ENCODE results near the gene PTPRE. TPM values are rescaled to one million over a fixed set of nuclear protein-coding genes. Genes with fewer than 3 reads are reported as not detected.

The PTPRE gene
- total RNA-seq, 1 experiment from 2014 or later, result 3.1 TPM

GRCh38 chr10:128125944-128126764, 219.3 kb downstream of the PTPRE start, which contains the start of gene MKI67 (continued):
- TF ChIP-seq TCF7 (CRISPR knock-in tag; IDR thresholded peaks at IDR 0.05; ENCODE audit: low read depth) (no peak), ZNF416 (CRISPR knock-in tag; IDR thresholded peaks at IDR 0.05) (no peak), NR2C2 (CRISPR knock-in tag; IDR thresholded peaks at IDR 0.05) (no peak), ATF3 (CRISPR knock-in tag; conservative IDR thresholded peaks at IDR 0.05) (no peak), ZNF423 (CRISPR knock-in tag; IDR thresholded peaks at IDR 0.05) (no peak), ZNF671 (CRISPR knock-in tag; IDR thresholded peaks at IDR 0.05) (no peak), ETV6 (CRISPR knock-in tag; IDR thresholded peaks at IDR 0.05) (peak; percentile 56; the same call in 1 of the 2 replicates), ERG (CRISPR knock-in tag; IDR thresholded peaks at IDR 0.05) (no peak), GRHL2 (CRISPR knock-in tag; IDR thresholded peaks at IDR 0.05; ENCODE audit: insufficient replicate concordance, severe bottlenecking) (no peak), E2F1 (CRISPR knock-in tag; IDR thresholded peaks at IDR 0.05) (no peak), ATF1 (CRISPR knock-in tag; IDR thresholded peaks at IDR 0.05) (no peak), NFE2L1 (CRISPR knock-in tag; IDR thresholded peaks at IDR 0.05) (peak; percentile 65; the same call in 1 of the 2 replicates), ZNF232 (CRISPR knock-in tag; IDR thresholded peaks at IDR 0.05) (no peak)
- TF ChIP-seq, protein P1, sequence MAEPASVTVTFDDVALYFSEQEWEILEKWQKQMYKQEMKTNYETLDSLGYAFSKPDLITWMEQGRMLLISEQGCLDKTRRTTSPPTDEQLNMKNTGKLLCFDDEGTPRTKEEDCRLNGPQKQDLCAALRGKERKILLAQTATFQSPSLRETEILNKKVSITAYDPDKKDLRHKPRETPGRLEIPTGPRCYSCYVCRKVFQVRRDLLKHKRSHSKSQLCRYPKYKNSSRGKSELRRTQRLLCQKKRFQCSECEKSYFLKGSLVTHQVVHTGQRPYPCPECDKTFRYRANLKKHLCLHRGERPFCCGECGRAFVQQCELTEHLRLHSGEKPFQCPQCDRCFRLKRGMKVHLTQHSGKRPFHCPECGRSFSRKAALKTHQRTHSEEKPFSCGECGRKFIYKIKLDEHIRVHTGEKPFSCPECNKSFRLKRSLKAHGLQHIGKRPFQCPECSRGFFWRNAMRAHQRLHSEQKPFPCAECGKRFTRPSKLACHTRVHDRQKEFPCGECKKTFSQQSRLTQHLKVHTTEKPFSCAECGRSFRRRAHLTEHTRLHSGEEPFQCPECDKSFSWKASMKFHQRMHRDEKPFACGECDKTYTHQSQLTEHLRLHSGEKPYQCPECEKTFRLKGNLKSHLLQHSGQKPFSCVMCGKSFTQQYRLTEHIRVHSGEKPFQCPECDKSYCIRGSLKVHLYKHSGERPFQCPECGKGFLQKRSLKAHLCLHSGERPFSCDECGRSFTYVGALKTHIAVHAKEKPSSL (CRISPR knock-in tag; conservative IDR thresholded peaks at IDR 0.05), result no peak
- TF ChIP-seq, protein P2, sequence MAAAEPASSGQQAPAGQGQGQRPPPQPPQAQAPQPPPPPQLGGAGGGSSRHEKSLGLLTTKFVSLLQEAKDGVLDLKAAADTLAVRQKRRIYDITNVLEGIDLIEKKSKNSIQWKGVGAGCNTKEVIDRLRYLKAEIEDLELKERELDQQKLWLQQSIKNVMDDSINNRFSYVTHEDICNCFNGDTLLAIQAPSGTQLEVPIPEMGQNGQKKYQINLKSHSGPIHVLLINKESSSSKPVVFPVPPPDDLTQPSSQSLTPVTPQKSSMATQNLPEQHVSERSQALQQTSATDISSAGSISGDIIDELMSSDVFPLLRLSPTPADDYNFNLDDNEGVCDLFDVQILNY (CRISPR knock-in tag; IDR thresholded peaks at IDR 0.05), result peak; percentile 73
- TF ChIP-seq, protein P3, sequence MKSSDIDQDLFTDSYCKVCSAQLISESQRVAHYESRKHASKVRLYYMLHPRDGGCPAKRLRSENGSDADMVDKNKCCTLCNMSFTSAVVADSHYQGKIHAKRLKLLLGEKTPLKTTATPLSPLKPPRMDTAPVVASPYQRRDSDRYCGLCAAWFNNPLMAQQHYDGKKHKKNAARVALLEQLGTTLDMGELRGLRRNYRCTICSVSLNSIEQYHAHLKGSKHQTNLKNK (CRISPR knock-in tag; IDR thresholded peaks at IDR 0.05), result no peak

GRCh38 chr10:128128582-128128981, 221.7 kb downstream of the PTPRE start:
- Mint-ChIP-seq H3K4me1 (peaks cover 26% of the 10 kb centered on the region), H3K27me3 (ENCODE audit: low read depth) (no peaks in the 10 kb centered on the region), H3K4me3 (no peak overlapping the region), H3K27ac (no peak overlapping the region), H3K36me3 (no peaks in the 10 kb centered on the region; the same call in 1 of the 2 replicates), H3K9me3 (no peaks in the 10 kb centered on the region)
- ATAC-seq, result no peak
- ChIA-PET CTCF (no interaction called here), POLR2A (no interaction called here)
- no peak for DNase-seq (ENCODE audit: low spot score)
- TF ChIP-seq PREB (CRISPR knock-in tag; IDR thresholded peaks at IDR 0.05; ENCODE audit: borderline replicate concordance), result no peak
- TF ChIP-seq, protein P4, sequence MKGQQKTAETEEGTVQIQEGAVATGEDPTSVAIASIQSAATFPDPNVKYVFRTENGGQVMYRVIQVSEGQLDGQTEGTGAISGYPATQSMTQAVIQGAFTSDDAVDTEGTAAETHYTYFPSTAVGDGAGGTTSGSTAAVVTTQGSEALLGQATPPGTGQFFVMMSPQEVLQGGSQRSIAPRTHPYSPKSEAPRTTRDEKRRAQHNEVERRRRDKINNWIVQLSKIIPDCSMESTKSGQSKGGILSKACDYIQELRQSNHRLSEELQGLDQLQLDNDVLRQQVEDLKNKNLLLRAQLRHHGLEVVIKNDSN (CRISPR knock-in tag; IDR thresholded peaks at IDR 0.05), result no peak
- no peak for TF ChIP-seq ERG (CRISPR knock-in tag; IDR thresholded peaks at IDR 0.05)
- TF ChIP-seq FOXP4 (CRISPR knock-in tag; IDR thresholded peaks at IDR 0.05), result no peak
- TF ChIP-seq CREB1 (CRISPR knock-in tag; IDR thresholded peaks at IDR 0.05), result no peak
- TF ChIP-seq OVOL2 (CRISPR knock-in tag; IDR thresholded peaks at IDR 0.05; ENCODE audit: borderline replicate concordance), result no peak
- TF ChIP-seq MYBL2 (CRISPR knock-in tag; IDR thresholded peaks at IDR 0.05), result no peak
- no peak for TF ChIP-seq CBFB (CRISPR knock-in tag; IDR thresholded peaks at IDR 0.05; ENCODE audit: low read depth)
